ENCODE results near the gene PRR16.

PRR16 gene

DNA sequence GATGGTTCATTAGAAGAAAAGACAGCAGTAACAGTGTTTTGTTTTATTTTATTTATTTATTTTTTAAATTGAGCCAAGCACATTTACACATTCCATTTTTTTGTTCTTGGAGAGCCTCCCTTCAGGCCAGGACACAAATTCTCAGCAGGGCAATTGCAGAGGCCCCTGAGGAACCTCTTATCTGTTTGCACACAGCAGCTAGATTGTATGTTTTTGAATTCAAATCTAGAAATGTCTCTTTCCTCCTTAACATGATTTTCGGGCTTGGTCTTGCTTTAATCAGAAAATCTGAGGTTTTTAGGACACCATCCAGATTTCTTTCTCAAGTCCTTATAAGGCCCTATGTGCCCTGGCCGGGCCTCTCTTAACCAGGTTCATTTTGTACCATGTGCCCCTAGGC is 76.0 kb downstream of the PRR16 start:
- Mint-ChIP-seq H3K27ac (no peak overlapping the region), H3K27me3 (no peaks in the 10 kb centered on the region), H3K4me3 (no peak overlapping the region), H3K36me3 (ENCODE audit: low read depth) (no peaks in the 10 kb centered on the region), H3K4me1 (ENCODE audit: low read depth) (no peaks in the 10 kb centered on the region), H3K9me3 (no peaks in the 10 kb centered on the region)
- intact Hi-C loops (cut with micrococcal nuclease) = no loop called here

- no peak overlapping the region for H3K4me3 Mint-ChIP-seq
- no peaks in the 10 kb centered on the region for H3K4me1 Mint-ChIP-seq (ENCODE audit: low read depth)
- H3K9me3 Mint-ChIP-seq = no peaks in the 10 kb centered on the region
- H3K27ac Mint-ChIP-seq = no peak overlapping the region
- H3K36me3 Mint-ChIP-seq (ENCODE audit: low read depth) = no peaks in the 10 kb centered on the region
- no peaks in the 10 kb centered on the region for H3K27me3 Mint-ChIP-seq
- intact Hi-C loops (cut with micrococcal nuclease) = no loop called here
Observed at GRCh38 chr5:120544043-120544442, 79.9 kb downstream of the PRR16 start.

GRCh38 chr5:120545007-120545406 is 80.9 kb downstream of the PRR16 start:
- Mint-ChIP-seq H3K27ac (no peak overlapping the region), H3K4me3 (no peak overlapping the region), H3K9me3 (no peaks in the 10 kb centered on the region), H3K36me3 (ENCODE audit: low read depth) (no peaks in the 10 kb centered on the region), H3K27me3 (no peaks in the 10 kb centered on the region), H3K4me1 (ENCODE audit: low read depth) (no peaks in the 10 kb centered on the region)
- intact Hi-C loops (cut with micrococcal nuclease) = no loop called here

DNA sequence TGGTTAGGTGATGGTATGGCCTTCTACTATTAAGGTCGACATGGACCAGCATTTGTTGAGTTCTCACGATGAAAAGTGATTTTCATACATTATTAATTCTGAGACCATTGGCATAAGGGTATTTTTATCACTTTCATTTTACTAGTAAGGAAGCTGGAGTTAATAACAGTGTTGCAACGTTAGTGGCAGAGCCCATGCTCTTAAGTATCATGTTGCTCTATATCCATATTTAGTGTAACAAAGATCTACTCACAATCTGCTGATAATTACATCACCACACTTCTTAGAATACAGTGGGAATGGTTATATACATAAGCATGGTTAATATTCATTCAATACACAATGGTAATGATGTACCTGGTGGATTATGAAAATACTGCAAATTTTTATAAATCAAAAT is 81.9 kb downstream of the PRR16 start:
- Mint-ChIP-seq H3K27ac (no peak overlapping the region), H3K9me3 (no peaks in the 10 kb centered on the region), H3K4me1 (ENCODE audit: low read depth) (no peaks in the 10 kb centered on the region), H3K27me3 (no peaks in the 10 kb centered on the region), H3K36me3 (ENCODE audit: low read depth) (no peaks in the 10 kb centered on the region), H3K4me3 (no peak overlapping the region)
- intact Hi-C loops (cut with micrococcal nuclease) = no loop called here

- intact Hi-C loops (cut with micrococcal nuclease) = no loop called here
- Mint-ChIP-seq H3K36me3 (ENCODE audit: low read depth) (no peaks in the 10 kb centered on the region), H3K27ac (no peak overlapping the region), H3K27me3 (no peaks in the 10 kb centered on the region), H3K4me3 (no peak overlapping the region), H3K9me3 (no peaks in the 10 kb centered on the region), H3K4me1 (ENCODE audit: low read depth) (no peaks in the 10 kb centered on the region)
Observed at GRCh38 chr5:120546922-120547321, 82.8 kb downstream of the PRR16 start.

DNA sequence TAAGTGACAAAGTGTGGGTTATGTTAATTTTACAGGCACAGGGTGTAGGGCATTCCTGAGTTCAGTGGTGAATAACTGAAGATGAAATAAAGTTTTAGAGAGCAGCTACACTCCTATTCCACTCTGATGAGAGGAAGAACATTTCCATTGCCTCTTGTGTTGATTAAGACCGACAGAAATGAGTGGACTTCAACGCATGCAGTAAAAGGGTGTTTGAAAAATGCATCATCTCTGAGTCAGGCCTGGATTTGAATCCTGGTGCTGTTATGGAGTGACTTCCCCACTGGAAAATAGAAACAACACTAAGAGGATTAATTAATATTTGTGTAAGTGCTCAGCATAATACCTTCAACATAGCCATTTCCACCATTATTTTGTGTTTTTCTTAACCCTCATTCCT is 86.3 kb downstream of the PRR16 start:
- Mint-ChIP-seq H3K9me3 (no peaks in the 10 kb centered on the region), H3K4me3 (no peak overlapping the region), H3K4me1 (ENCODE audit: low read depth) (no peaks in the 10 kb centered on the region), H3K36me3 (ENCODE audit: low read depth) (no peaks in the 10 kb centered on the region), H3K27ac (no peak overlapping the region), H3K27me3 (no peaks in the 10 kb centered on the region)
- intact Hi-C loops (cut with micrococcal nuclease) = no loop called here

DNA sequence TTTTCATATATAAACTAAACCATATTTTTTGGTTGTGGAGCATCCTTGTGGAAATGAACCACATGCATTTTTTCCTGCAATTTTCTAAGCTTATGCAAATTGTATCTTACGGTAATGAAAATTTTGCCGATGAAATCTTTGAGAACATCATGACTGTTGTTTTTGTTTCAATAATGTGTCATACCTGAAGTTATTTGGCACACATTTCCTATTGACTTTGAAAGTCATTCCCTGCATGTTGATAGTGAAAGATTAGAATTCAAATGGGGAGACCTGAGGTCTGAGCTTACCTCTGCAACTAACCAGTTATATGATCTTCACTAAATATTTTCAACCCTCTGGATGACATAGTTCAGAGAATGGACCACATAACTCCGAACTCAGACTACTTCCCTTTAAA is 88.5 kb downstream of the PRR16 start:
- Mint-ChIP-seq H3K36me3 (ENCODE audit: low read depth) (no peaks in the 10 kb centered on the region), H3K4me1 (ENCODE audit: low read depth) (no peaks in the 10 kb centered on the region), H3K9me3 (no peaks in the 10 kb centered on the region), H3K4me3 (no peak overlapping the region), H3K27me3 (no peaks in the 10 kb centered on the region), H3K27ac (no peak overlapping the region)
- intact Hi-C loops (cut with micrococcal nuclease) = no loop called here

GRCh38 chr5:120555345-120555744 is 91.2 kb downstream of the PRR16 start:
- no peaks in the 10 kb centered on the region for H3K9me3 Mint-ChIP-seq
- H3K27me3 Mint-ChIP-seq = no peaks in the 10 kb centered on the region
- H3K4me1 Mint-ChIP-seq (ENCODE audit: low read depth) = no peaks in the 10 kb centered on the region
- intact Hi-C loops (cut with micrococcal nuclease) = no loop called here
- H3K36me3 Mint-ChIP-seq (ENCODE audit: low read depth) = no peaks in the 10 kb centered on the region
- no peak overlapping the region for H3K27ac Mint-ChIP-seq
- no peak overlapping the region for H3K4me3 Mint-ChIP-seq

DNA sequence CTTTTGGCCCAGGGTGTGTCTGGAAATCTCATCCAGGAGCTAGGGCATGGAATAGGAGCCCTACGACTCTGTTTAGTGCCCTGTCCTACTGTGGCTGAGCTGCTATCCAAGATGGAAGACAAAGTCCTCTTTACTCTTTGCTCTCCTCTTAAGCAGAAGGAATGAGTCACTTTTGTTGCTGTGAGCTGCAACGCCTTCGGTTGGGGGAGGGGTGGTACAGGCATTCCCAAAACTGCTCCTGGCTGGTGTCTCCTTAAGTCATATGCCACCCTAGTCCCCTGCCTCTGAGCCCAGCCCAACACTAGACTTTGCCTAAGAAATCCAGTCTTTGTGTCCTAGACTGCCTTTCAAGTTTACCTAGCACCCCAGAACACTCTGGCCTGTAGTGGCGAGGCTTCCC is 99.9 kb downstream of the PRR16 start:
- no peaks in the 10 kb centered on the region for H3K4me1 Mint-ChIP-seq (ENCODE audit: low read depth)
- peaks cover 40% of the 10 kb centered on the region for H3K9me3 Mint-ChIP-seq
- no peak overlapping the region for H3K27ac Mint-ChIP-seq
- no peak overlapping the region for H3K4me3 Mint-ChIP-seq
- H3K36me3 Mint-ChIP-seq (ENCODE audit: low read depth) = no peaks in the 10 kb centered on the region
- no peaks in the 10 kb centered on the region for H3K27me3 Mint-ChIP-seq
- intact Hi-C loops (cut with micrococcal nuclease) = no loop called here

- Mint-ChIP-seq H3K36me3 (ENCODE audit: low read depth) (no peaks in the 10 kb centered on the region), H3K9me3 (peaks cover 48% of the 10 kb centered on the region), H3K4me3 (no peak overlapping the region), H3K4me1 (ENCODE audit: low read depth) (no peaks in the 10 kb centered on the region), H3K27ac (no peak overlapping the region), H3K27me3 (no peaks in the 10 kb centered on the region)
- intact Hi-C loops (cut with micrococcal nuclease) = no loop called here
Observed at GRCh38 chr5:120567066-120567465, 103.0 kb downstream of the PRR16 start.

DNA sequence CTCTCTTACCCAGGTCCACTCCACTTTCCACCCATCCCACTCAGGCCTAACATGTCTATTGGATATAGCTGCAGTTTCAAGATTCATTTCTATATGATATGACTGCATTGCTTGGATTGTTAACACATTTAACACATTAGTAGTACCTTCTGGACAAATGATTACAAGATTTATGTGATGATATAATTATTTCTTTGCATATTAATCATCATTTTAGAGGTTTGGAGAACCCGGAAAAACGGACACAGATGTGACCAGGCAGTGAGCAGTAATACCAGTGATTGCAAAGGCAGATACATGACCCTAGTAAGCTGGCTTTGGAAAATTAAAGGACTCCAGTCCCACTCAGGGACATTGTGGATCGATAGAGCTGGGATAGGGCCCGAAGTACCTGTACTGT is 103.8 kb downstream of the PRR16 start:
- no peak overlapping the region for H3K4me3 Mint-ChIP-seq
- intact Hi-C loops (cut with micrococcal nuclease) = no loop called here
- no peaks in the 10 kb centered on the region for H3K36me3 Mint-ChIP-seq (ENCODE audit: low read depth)
- peaks cover 48% of the 10 kb centered on the region for H3K9me3 Mint-ChIP-seq
- H3K27me3 Mint-ChIP-seq = no peaks in the 10 kb centered on the region
- H3K4me1 Mint-ChIP-seq (ENCODE audit: low read depth) = no peaks in the 10 kb centered on the region
- no peak overlapping the region for H3K27ac Mint-ChIP-seq

DNA sequence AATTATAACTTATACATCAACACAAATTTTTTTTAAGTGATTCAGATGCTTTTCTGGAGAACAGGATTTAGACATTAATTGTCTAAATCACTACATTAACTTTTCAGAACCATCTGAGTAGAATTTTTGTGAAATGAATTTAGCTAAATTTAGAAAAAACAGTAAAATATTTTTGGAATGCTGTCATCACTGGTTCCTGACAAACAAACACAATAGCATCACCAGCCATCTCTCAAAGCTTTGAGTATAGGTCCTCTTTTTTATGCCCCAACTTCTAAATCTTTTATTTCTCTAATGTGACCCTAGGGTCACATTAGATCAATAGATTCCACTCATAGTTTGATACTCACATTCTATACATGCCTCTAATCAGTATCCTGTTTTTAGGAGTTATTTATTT is 104.6 kb downstream of the PRR16 start:
- Mint-ChIP-seq H3K27ac (no peak overlapping the region), H3K4me3 (no peak overlapping the region)

DNA sequence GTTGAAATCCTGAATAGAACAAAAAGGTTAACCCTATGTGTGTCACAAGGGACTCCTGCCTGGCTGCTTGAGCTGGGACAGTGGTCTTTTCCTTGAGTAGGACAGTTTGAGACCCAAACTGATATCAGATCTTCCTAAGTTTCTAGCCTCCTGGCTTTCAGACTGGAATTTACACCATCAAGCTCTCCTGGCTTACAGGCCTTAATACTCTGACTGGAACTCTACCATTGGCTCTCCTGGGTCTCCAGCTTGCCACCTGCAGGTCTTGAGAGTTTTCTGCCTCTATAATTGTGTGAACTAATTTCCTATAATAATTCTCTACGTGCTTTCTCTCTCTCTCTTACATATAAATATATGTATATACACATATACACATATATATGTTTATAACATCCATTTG is 112.5 kb downstream of the PRR16 start:
- Mint-ChIP-seq H3K4me1 (ENCODE audit: low read depth) (no peaks in the 10 kb centered on the region), H3K4me3 (no peak overlapping the region), H3K36me3 (ENCODE audit: low read depth) (no peaks in the 10 kb centered on the region), H3K27me3 (no peaks in the 10 kb centered on the region), H3K9me3 (peaks cover 18% of the 10 kb centered on the region), H3K27ac (no peak overlapping the region)
- intact Hi-C loops (cut with micrococcal nuclease) = no loop called here

More for the DNA sequence above, 104.6 kb downstream of the PRR16 start:
- Mint-ChIP-seq H3K27me3 (no peaks in the 10 kb centered on the region), H3K9me3 (peaks cover 41% of the 10 kb centered on the region), H3K36me3 (ENCODE audit: low read depth) (no peaks in the 10 kb centered on the region), H3K4me1 (ENCODE audit: low read depth) (no peaks in the 10 kb centered on the region)
- intact Hi-C loops (cut with micrococcal nuclease) = no loop called here

- Mint-ChIP-seq H3K4me1 (ENCODE audit: low read depth) (no peaks in the 10 kb centered on the region), H3K27ac (no peak overlapping the region), H3K27me3 (no peaks in the 10 kb centered on the region), H3K36me3 (ENCODE audit: low read depth) (no peaks in the 10 kb centered on the region), H3K4me3 (no peak overlapping the region), H3K9me3 (peaks cover 18% of the 10 kb centered on the region)
- intact Hi-C loops (cut with micrococcal nuclease) = no loop called here
Observed at GRCh38 chr5:120582635-120583034, 118.5 kb downstream of the PRR16 start.

- no peaks in the 10 kb centered on the region for H3K27me3 Mint-ChIP-seq
- intact Hi-C loops (cut with micrococcal nuclease) = no loop called here
- H3K9me3 Mint-ChIP-seq = peaks cover 22% of the 10 kb centered on the region
- no peak overlapping the region for H3K4me3 Mint-ChIP-seq
- no peaks in the 10 kb centered on the region for H3K4me1 Mint-ChIP-seq (ENCODE audit: low read depth)
- H3K36me3 Mint-ChIP-seq (ENCODE audit: low read depth) = no peaks in the 10 kb centered on the region
- no peak overlapping the region for H3K27ac Mint-ChIP-seq
Observed at GRCh38 chr5:120586646-120587045, 122.5 kb downstream of the PRR16 start.

DNA sequence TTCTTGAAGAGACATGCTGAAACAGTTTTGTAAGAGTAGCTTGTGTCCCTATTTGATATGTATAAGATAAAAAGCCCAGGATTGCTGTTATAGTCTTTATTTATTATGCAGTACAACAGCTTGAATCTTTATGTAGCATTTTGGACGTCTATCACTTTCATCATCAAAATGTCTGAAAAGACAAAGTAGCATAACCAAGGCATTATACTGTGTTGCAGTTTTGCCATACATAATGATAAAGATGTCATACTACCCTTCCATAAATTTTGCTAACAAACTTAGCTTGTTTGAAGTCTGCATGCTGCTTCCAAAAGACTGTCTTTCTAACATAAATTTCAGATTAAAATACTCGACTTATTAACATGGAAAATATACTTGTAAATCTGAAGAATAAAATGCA is 127.8 kb downstream of the PRR16 start:
- Mint-ChIP-seq H3K27me3 (no peaks in the 10 kb centered on the region), H3K27ac (no peak overlapping the region), H3K4me3 (no peak overlapping the region), H3K36me3 (ENCODE audit: low read depth) (no peaks in the 10 kb centered on the region), H3K9me3 (peaks cover 22% of the 10 kb centered on the region), H3K4me1 (ENCODE audit: low read depth) (no peaks in the 10 kb centered on the region)
- intact Hi-C loops (cut with micrococcal nuclease) = no loop called here
